CD14-positive monocyte (primary cell): ENCODE data around the gene NUDT17. TPM values are rescaled to one million over a fixed set of nuclear protein-coding genes. Genes with fewer than 3 reads are reported as not detected.

Experiments used
- DNase-seq, 3 donors: peaks; one replicate each; pipeline ENCODE4 v3.0.0-alpha.2; 2011 to 2022
- H2AFZ ChIP-seq: 2 replicates; pipeline ENCODE4 v1.6.0; 2012; ENCODE audit warnings: mild to moderate bottlenecking, low read depth, low read length, inconsistent platforms; ENCODE audit not compliant: insufficient read depth, poor library complexity, severe bottlenecking
- H3K27ac ChIP-seq, 2 donors: 1 replicate in 1 of 2; 2 replicates in 1 of 2; pipeline ENCODE4 v1.5.1; 2012 to 2013; ENCODE audit warnings: low read length in 2 of 2, control low read depth in 1 of 2, inconsistent platforms in 1 of 2, low read depth in 1 of 2, mild to moderate bottlenecking in 1 of 2
- H3K27me3 ChIP-seq, 2 donors: one replicate each; pipeline versions ENCODE4 v1.6.0 to v1.6.1; 2011 to 2013; ENCODE audit warnings: low read length in 2 of 2; ENCODE audit not compliant: control insufficient read depth in 2 of 2, insufficient read depth in 2 of 2
- H3K36me3 ChIP-seq, 2 donors: replicated peaks in 1 of 2; 1 replicate in 1 of 2; 2 replicates in 1 of 2; pipeline versions ENCODE4 v1.5.1 to v1.6.1; 2012 to 2013; ENCODE audit warnings: low read length in 2 of 2, control low read depth in 1 of 2, inconsistent platforms in 1 of 2, mild to moderate bottlenecking in 1 of 2; ENCODE audit not compliant: insufficient read depth in 2 of 2, control insufficient read depth in 1 of 2
- H3K4me1 ChIP-seq, 2 donors: 1 replicate in 1 of 2; 2 replicates in 1 of 2; pipeline versions ENCODE4 v1.5.1 to v1.6.1; 2012 to 2013; ENCODE audit warnings: low read length in 2 of 2, control low read depth in 1 of 2, inconsistent platforms in 1 of 2, mild to moderate bottlenecking in 1 of 2, moderate library complexity in 1 of 2; ENCODE audit not compliant: insufficient read depth in 2 of 2, control insufficient read depth in 1 of 2
- H3K4me2 ChIP-seq: replicated peaks from 2 replicates; pipeline ENCODE3; 2012; ENCODE audit warnings: low read length, moderate library complexity, mild to moderate bottlenecking; ENCODE audit not compliant: poor library complexity, severe bottlenecking; ENCODE audit errors: extremely low read depth
- H3K4me3 ChIP-seq, 3 experiments: fragments of 200-600 bp in 1 of 3; sonication (generic) in 1 of 3; replicated peaks in 1 of 3; 1 replicate in 2 of 3; 2 replicates in 1 of 3; pipeline ENCODE4 v1.5.1; 2011 to 2013; ENCODE audit warnings: low read length in 3 of 3, mild to moderate bottlenecking in 3 of 3, control low read depth in 2 of 3, low read depth in 2 of 3, inconsistent platforms in 1 of 3, moderate library complexity in 1 of 3
- H3K79me2 ChIP-seq: 2 replicates; pipeline ENCODE4 v1.6.0; 2012; ENCODE audit warnings: mild to moderate bottlenecking, control low read depth, inconsistent platforms, low read length, moderate library complexity; ENCODE audit not compliant: insufficient read depth
- H3K9ac ChIP-seq: 2 replicates; pipeline ENCODE4 v1.6.0; 2017; ENCODE audit warnings: low read length, mild to moderate bottlenecking; ENCODE audit not compliant: insufficient read depth, poor library complexity, severe bottlenecking
- H3K9me3 ChIP-seq, 2 donors: replicated peaks in 1 of 2; 1 replicate in 1 of 2; 2 replicates in 1 of 2; pipeline versions ENCODE4 v1.5.1 to v1.6.1; 2012 to 2013; ENCODE audit warnings: low read length in 2 of 2, control low read depth in 1 of 2; ENCODE audit not compliant: control insufficient read depth in 1 of 2, insufficient read depth in 1 of 2
- H4K20me1 ChIP-seq: 2 replicates; pipeline ENCODE4 v1.6.0; 2012; ENCODE audit warnings: mild to moderate bottlenecking, low read length, control low read depth, moderate library complexity; ENCODE audit not compliant: insufficient read depth
- H3K27ac Mint-ChIP-seq, 7 donors: one replicate each; pipeline ENCODE4 v1.8.0; 2020; ENCODE audit warnings: mild to moderate bottlenecking in 7 of 7, mixed read lengths in 7 of 7, moderate library complexity in 6 of 7, inconsistent platforms in 2 of 7
- H3K27me3 Mint-ChIP-seq, 3 donors: one replicate each; pipeline ENCODE4 v1.8.0; 2021 to 2022; ENCODE audit warnings: low read depth in 3 of 3, mild to moderate bottlenecking in 3 of 3, mixed read lengths in 3 of 3, moderate library complexity in 3 of 3, inconsistent platforms in 1 of 3
- H3K36me3 Mint-ChIP-seq, 2 donors: one replicate each; pipeline ENCODE4 v1.8.0; 2020; ENCODE audit warnings: mixed read lengths in 2 of 2, inconsistent platforms in 1 of 2, mild to moderate bottlenecking in 1 of 2
- H3K4me1 Mint-ChIP-seq: one replicate; pipeline ENCODE4 v1.8.0; 2020; ENCODE audit warnings: mild to moderate bottlenecking, mixed read lengths
- H3K4me3 Mint-ChIP-seq, 2 donors: one replicate each; pipeline ENCODE4 v1.8.0; 2020; ENCODE audit warnings: mild to moderate bottlenecking in 2 of 2, mixed read lengths in 2 of 2, moderate library complexity in 1 of 2
- H3K9me3 Mint-ChIP-seq, 7 donors: one replicate each; pipeline ENCODE4 v1.8.0; 2020 to 2022; ENCODE audit warnings: mixed read lengths in 7 of 7, mild to moderate bottlenecking in 6 of 7, moderate library complexity in 6 of 7, inconsistent platforms in 2 of 7
- WGBS: methylation state at CpG from one replicate; pipeline ENCODE4 v1.1.5; 2013; ENCODE audit warnings: missing lambda C conversion rate; ENCODE audit not compliant: insufficient coverage; 5-methylcytosine and 5-hydroxymethylcytosine counted together
- intact Hi-C, 2 donors: fragments of 100-400 bp; cut with micrococcal nuclease; formaldehyde crosslinking; loops; one replicate each; pipeline versions ENCODE4 v1.15.0 to v1.15.1; 2023
- polyA plus RNA-seq, 3 donors: library from polyadenylated mRNA; depleted of rRNA in 1 of 3; unstranded in 2 of 3; stranded (reverse) in 1 of 3; fragments of 300-500 nt in 2 of 3; fragments of >200 nt in 1 of 3; fragmentation: Illumina TruSeq in 2 of 3; gene quantifications; 1 replicate in 2 of 3; 2 replicates in 1 of 3; pipeline ENCODE4 v1.2.3, GENCODE V29; 2012 to 2021
- TF ChIP-seq, protein P1 (sequence below): fragments of 200-600 bp; IDR thresholded peaks from one replicate; pipeline ENCODE4 v1.8.0; 2022; ENCODE audit warnings: antibody characterized with exemption, mild to moderate bottlenecking

The NUDT17 gene
- polyA plus RNA-seq, 3 donors = 2.1 to 6.4 (median 3.1) TPM

DNA sequence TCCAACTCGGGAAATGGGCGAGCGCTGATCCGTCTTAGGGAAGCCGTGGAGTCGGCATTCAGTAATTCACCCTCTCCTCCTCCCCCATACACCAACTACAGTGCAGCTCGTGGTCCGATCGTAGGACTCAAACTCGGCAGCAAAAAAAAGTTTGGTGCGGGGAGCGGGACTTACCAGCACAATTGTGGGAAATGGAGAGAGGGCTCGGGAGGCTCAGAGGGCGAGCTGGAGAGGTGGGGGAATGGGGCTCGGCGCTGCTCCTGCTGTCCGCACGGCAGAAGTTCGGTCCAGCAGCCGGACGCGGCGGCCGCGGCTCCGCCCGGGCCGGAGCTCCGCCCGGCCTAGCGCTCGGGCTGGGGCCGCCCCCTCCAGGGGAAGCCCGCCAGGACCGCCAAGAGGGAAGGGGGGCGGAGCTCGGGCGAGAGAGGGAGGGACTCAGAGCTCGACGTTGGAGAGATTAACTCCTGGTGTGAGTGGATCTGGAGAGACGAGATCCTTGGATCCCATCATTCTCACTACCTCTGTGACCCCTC lies 14.1 kb downstream of the NUDT17 start:
- Mint-ChIP-seq H3K27me3 (peaks cover 0 to 4% (median 2%) of the 10 kb centered on the region in 3 donors), H3K27ac (peak overlapping the region; percentile 87 to 95 (median 93)), H3K9me3 (peaks cover 0 to 1% (median 0%) of the 10 kb centered on the region in 7 donors), H3K36me3 (peaks cover 23 to 27% of the 10 kb centered on the region in 2 donors), H3K4me3 (peak overlapping the region; percentile 97 to 98), H3K4me1 (peaks cover 14% of the 10 kb centered on the region)
- Histone ChIP-seq H4K20me1 (no peaks in the 10 kb centered on the region), H3K9me3 (no peaks in the 10 kb centered on the region), H2AFZ (peak overlapping the region; percentile 95), H3K4me1 (peaks cover 13 to 18% of the 10 kb centered on the region in 2 donors), H3K79me2 (peaks cover 7% of the 10 kb centered on the region), H3K27ac (peak overlapping the region; percentile 70 to 85), H3K36me3 (peaks cover 12 to 26% of the 10 kb centered on the region in 2 donors), H3K9ac (peak overlapping the region; percentile 77), H3K4me3 (peak overlapping the region; percentile 94 to 99 (median 99)), H3K4me2 (peak overlapping the region; percentile 97), H3K27me3 (no peaks in the 10 kb centered on the region)
- 0% methylated on average over 23 of the region's 41 CpGs for WGBS
- intact Hi-C loops = loop anchor here in 1 of 2 donors (5.0 to 10.0 kb wide), 2 partner anchors 58 to 105 kb away; partner anchors contain the start of genes ANKRD34A, PEX11B and POLR3GL
- DNase-seq = peak; percentile 56 to 67 (median 65)
- TF ChIP-seq, protein P1, sequence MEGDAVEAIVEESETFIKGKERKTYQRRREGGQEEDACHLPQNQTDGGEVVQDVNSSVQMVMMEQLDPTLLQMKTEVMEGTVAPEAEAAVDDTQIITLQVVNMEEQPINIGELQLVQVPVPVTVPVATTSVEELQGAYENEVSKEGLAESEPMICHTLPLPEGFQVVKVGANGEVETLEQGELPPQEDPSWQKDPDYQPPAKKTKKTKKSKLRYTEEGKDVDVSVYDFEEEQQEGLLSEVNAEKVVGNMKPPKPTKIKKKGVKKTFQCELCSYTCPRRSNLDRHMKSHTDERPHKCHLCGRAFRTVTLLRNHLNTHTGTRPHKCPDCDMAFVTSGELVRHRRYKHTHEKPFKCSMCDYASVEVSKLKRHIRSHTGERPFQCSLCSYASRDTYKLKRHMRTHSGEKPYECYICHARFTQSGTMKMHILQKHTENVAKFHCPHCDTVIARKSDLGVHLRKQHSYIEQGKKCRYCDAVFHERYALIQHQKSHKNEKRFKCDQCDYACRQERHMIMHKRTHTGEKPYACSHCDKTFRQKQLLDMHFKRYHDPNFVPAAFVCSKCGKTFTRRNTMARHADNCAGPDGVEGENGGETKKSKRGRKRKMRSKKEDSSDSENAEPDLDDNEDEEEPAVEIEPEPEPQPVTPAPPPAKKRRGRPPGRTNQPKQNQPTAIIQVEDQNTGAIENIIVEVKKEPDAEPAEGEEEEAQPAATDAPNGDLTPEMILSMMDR = peak; percentile 9

DNA sequence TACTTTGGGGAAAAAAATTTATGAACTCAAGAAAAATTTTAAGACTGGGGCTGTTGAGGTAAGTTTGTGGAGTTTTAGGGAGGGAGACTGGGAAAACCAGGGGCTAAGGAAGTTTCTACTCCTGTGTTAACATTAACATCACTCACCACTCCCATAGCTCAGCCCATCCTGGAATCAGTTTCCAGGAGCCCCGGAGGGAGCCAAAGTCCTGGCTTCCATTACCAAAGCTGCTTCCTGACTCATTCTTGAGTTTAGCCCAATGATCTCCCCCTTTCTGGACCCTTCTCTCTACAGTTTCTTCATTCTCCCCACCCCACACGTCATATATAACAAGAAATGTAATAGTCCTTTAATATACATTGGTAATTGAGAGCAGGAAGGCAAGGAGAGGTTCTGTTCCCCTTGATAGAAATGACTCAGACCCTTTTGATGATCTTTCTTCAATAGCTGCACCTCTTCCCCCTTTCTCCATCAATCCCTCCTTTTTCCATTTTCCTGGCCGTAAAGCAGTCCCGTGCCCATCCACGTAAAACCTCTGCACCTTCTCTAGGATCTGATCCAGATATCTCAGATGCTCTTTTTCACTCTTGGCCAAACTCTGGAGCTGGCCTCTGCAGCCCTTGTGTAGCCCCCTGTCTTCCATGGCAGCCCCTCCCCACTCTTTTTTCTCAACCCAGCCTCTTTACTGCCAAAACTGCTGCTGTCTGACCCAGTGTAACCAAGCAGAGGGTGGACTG lies 18.0 kb downstream of the NUDT17 start:
- Mint-ChIP-seq H3K4me3 (no peak overlapping the region), H3K36me3 (peaks cover 4 to 20% of the 10 kb centered on the region in 2 donors), H3K27ac (no peak overlapping the region), H3K4me1 (peaks cover 8% of the 10 kb centered on the region), H3K9me3 (peaks cover 0 to 1% (median 0%) of the 10 kb centered on the region in 7 donors), H3K27me3 (peaks cover 2 to 8% (median 2%) of the 10 kb centered on the region in 3 donors)
- Histone ChIP-seq H3K4me2 (no peak overlapping the region), H2AFZ (no peak overlapping the region), H3K9me3 (no peaks in the 10 kb centered on the region), H3K36me3 (peaks cover 0 to 28% of the 10 kb centered on the region in 2 donors), H3K4me1 (peaks cover 6 to 8% of the 10 kb centered on the region in 2 donors), H3K27me3 (no peaks in the 10 kb centered on the region), H3K27ac (no peak overlapping the region), H3K9ac (no peak overlapping the region), H3K4me3 (no peak overlapping the region), H4K20me1 (no peaks in the 10 kb centered on the region), H3K79me2 (no peaks in the 10 kb centered on the region)
- no peak for DNase-seq
- WGBS = 95% methylated on average over 4 of the region's 5 CpGs
- intact Hi-C loops = loop anchor here in 1 of 2 donors (10.0 kb wide), 1 partner anchor 101 kb away; the partner anchor contains the start of genes ANKRD34A and POLR3GL
- TF ChIP-seq, protein P1 = no peak
